ENCODE results near the gene STIP1.

STIP1 gene

DNA sequence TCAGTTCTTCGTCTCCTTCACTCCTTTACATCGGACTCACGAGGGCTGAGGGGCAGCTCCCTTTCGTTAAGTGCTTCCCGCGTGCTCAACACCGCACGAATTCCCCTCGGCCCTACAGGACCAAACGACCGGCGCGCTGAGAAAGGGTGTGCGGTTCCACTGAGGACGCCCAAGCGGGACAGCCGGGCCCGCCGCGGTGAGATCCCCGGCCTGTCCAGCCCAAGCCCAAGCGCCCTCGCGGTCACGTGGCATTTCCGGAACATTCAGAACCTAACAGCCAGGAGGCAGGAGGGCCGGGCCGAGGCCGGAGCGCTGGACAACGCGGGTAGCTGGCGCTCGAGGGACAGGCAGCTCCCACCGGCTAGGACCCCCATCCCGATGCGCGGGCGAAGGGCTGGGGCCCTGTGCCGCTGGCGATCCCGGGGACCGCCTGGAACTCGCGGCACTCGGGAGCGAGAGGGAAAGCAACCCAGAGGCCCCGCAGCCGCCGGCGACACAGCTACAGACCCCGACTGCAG, 737 bp upstream of the STIP1 start:
- peak overlapping the region; percentile 79 for H3K4me3 ChIP-seq (ENCODE audit: low read length)
- TF ChIP-seq EZH2 (optimal IDR thresholded peaks at IDR 0.05; ENCODE audit: low read depth, low read length) = no peak
- TF ChIP-seq, protein P1, sequence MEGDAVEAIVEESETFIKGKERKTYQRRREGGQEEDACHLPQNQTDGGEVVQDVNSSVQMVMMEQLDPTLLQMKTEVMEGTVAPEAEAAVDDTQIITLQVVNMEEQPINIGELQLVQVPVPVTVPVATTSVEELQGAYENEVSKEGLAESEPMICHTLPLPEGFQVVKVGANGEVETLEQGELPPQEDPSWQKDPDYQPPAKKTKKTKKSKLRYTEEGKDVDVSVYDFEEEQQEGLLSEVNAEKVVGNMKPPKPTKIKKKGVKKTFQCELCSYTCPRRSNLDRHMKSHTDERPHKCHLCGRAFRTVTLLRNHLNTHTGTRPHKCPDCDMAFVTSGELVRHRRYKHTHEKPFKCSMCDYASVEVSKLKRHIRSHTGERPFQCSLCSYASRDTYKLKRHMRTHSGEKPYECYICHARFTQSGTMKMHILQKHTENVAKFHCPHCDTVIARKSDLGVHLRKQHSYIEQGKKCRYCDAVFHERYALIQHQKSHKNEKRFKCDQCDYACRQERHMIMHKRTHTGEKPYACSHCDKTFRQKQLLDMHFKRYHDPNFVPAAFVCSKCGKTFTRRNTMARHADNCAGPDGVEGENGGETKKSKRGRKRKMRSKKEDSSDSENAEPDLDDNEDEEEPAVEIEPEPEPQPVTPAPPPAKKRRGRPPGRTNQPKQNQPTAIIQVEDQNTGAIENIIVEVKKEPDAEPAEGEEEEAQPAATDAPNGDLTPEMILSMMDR (IDR thresholded peaks at IDR 0.05; ENCODE audit: low read length) = 0 out of 2 replicates have a peak, but pooled peaks have one; percentile 11
- peak overlapping the region; percentile 63 for H2AFZ ChIP-seq (ENCODE audit: low read length)
- peaks cover 25% of the 10 kb centered on the region for H3K79me2 ChIP-seq (ENCODE audit: low read length)
- H3K9me2 ChIP-seq (replicated peaks; ENCODE audit: insufficient read depth, low read length) = no peaks in the 10 kb centered on the region
- H3K9ac ChIP-seq (ENCODE audit: low read length) = peak overlapping the region; percentile 71
- peak overlapping the region; percentile 73 for H3K27ac ChIP-seq (ENCODE audit: low read length)
- H4K20me1 ChIP-seq (ENCODE audit: insufficient read depth, low read length) = no peaks in the 10 kb centered on the region; the same call in 1 of the 2 replicates
- no peaks in the 10 kb centered on the region for H3K27me3 ChIP-seq (replicated peaks; ENCODE audit: insufficient read depth, low read length)
- H3K36me3 ChIP-seq (replicated peaks; ENCODE audit: insufficient read depth, low read length) = no peaks in the 10 kb centered on the region
- H3K4me2 ChIP-seq (ENCODE audit: low read depth, low read length) = peak overlapping the region; percentile 75
- H3K9me3 ChIP-seq (replicated peaks; ENCODE audit: insufficient read depth, low read length) = no peaks in the 10 kb centered on the region
- H3F3A ChIP-seq (ENCODE audit: insufficient read depth, low read length) = peaks cover 38% of the 10 kb centered on the region
- peaks cover 22% of the 10 kb centered on the region for H3K4me1 ChIP-seq (ENCODE audit: low read length)
- DNase-seq = peak; percentile 75

DNA sequence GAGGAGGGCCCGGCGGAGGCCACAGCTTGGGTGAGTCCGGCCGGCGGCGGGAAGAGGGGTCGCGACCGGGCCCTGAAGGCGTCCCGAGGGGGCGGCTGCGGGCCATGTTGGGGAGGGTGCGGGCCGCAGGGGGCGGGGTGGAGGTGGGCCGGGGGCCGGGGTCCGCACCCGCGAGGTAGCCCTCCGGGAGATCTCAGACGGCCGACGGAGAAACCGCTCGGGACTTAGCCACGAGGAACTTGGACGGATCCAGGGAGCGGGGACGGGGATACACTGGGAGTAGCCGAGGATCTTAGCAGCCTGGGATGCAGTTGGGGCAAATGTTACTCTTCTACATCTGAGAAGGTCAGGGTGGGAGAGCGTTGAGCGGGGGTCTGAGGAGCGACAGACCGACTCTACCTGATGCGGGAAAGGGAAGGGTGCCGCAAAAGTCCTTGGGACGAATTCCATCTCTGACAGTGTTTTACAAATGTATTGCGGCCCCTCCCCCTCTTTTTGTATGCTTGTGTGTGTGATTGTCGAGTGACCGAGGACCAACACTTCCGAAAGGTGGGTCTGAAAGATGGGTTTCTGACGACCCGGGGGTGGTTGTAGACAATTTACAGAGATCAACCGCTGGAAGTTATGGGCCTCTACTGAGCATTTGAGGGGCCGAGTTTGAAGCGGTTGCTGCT, 658 bp downstream of the STIP1 start:
- no peak overlapping the region for H2AFZ ChIP-seq (ENCODE audit: low read length)
- no peaks in the 10 kb centered on the region for H3K36me3 ChIP-seq (replicated peaks; ENCODE audit: insufficient read depth, low read length)
- H3K27ac ChIP-seq (ENCODE audit: low read length) = no peak overlapping the region
- H3K9ac ChIP-seq (ENCODE audit: low read length) = no peak overlapping the region
- H3K4me3 ChIP-seq (ENCODE audit: low read length) = no peak overlapping the region
- H3K9me3 ChIP-seq (replicated peaks; ENCODE audit: insufficient read depth, low read length) = no peaks in the 10 kb centered on the region
- no peaks in the 10 kb centered on the region for H3K9me2 ChIP-seq (replicated peaks; ENCODE audit: insufficient read depth, low read length)
- H3F3A ChIP-seq (ENCODE audit: insufficient read depth, low read length) = peaks cover 39% of the 10 kb centered on the region
- no peak overlapping the region for H3K4me2 ChIP-seq (ENCODE audit: low read depth, low read length)
- DNase-seq = peak; percentile 27
- peaks cover 21% of the 10 kb centered on the region for H3K79me2 ChIP-seq (ENCODE audit: low read length)
- no peak for TF ChIP-seq EZH2 (optimal IDR thresholded peaks at IDR 0.05; ENCODE audit: low read depth, low read length)
- TF ChIP-seq EZH2phosphoT487 (IDR thresholded peaks at IDR 0.05; ENCODE audit: low read length) = no peak
- TF ChIP-seq, protein P1 (IDR thresholded peaks at IDR 0.05; ENCODE audit: low read length) = no peak
- H4K20me1 ChIP-seq (ENCODE audit: insufficient read depth, low read length) = no peaks in the 10 kb centered on the region; the same call in 1 of the 2 replicates
- H3K27me3 ChIP-seq (replicated peaks; ENCODE audit: insufficient read depth, low read length) = no peaks in the 10 kb centered on the region
- H3K4me1 ChIP-seq (ENCODE audit: low read length) = peaks cover 25% of the 10 kb centered on the region

DNA sequence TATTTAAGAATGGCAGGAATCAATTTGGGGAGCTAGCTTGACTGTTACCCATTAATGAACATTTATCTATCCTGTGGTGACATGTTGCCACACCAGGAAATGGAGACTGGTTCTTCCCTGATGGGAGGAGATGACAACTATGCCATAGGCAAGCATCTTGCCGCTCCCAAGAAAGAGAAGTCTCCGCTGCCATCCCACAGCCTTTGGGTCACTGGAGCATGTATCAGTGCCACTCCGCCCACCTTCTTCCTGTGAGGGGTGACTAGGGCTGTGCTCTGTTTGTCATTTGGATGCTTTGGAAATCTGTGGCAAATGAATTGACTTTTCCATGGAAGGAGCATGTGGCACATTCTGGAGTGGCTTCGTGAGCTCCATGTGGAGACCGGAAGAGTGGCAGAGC, 6.5 kb downstream of the STIP1 start:
- Histone ChIP-seq H3K27me3 (replicated peaks; ENCODE audit: insufficient read depth, low read length) (no peaks in the 10 kb centered on the region), H3K4me3 (ENCODE audit: low read length) (no peak overlapping the region), H3K27ac (ENCODE audit: low read length) (no peak overlapping the region), H3K4me1 (ENCODE audit: low read length) (peaks cover 14% of the 10 kb centered on the region), H3K9me3 (replicated peaks; ENCODE audit: insufficient read depth, low read length) (no peaks in the 10 kb centered on the region), H3K79me2 (ENCODE audit: low read length) (peaks cover 25% of the 10 kb centered on the region), H2AFZ (ENCODE audit: low read length) (no peak overlapping the region), H3F3A (ENCODE audit: insufficient read depth, low read length) (peaks cover 22% of the 10 kb centered on the region), H3K4me2 (ENCODE audit: low read depth, low read length) (no peak overlapping the region), H3K9ac (ENCODE audit: low read length) (no peak overlapping the region), H3K9me2 (replicated peaks; ENCODE audit: insufficient read depth, low read length) (no peaks in the 10 kb centered on the region), H3K36me3 (replicated peaks; ENCODE audit: insufficient read depth, low read length) (peaks cover 37% of the 10 kb centered on the region), H4K20me1 (ENCODE audit: insufficient read depth, low read length) (peaks cover 8% of the 10 kb centered on the region; the same call in 1 of the 2 replicates)
- TF ChIP-seq, protein P1 (IDR thresholded peaks at IDR 0.05; ENCODE audit: low read length) = no peak
- no peak for TF ChIP-seq EZH2phosphoT487 (IDR thresholded peaks at IDR 0.05; ENCODE audit: low read length)
- TF ChIP-seq EZH2 (optimal IDR thresholded peaks at IDR 0.05; ENCODE audit: low read depth, low read length) = no peak
- DNase-seq = no peak

Data from MM.1S (cell line).